Activated gamma-delta T cell treated with anti-CD3 and anti-CD28 coated beads, Interleukin-2, amount 50 U/mL, for 16 hours (primary cell): ENCODE data around the gene THAP4.
"Not testable (repeated sequence)": the region's sequence is repeated elsewhere in the genome, so short reads cannot be mapped to it uniquely, and the experiment has no call there.

Experiments used
- DNase-seq: peaks from one replicate; pipeline ENCODE4 v3.0.0-alpha.2; 2020; ENCODE audit warnings: low read depth

The THAP4 gene

DNA sequence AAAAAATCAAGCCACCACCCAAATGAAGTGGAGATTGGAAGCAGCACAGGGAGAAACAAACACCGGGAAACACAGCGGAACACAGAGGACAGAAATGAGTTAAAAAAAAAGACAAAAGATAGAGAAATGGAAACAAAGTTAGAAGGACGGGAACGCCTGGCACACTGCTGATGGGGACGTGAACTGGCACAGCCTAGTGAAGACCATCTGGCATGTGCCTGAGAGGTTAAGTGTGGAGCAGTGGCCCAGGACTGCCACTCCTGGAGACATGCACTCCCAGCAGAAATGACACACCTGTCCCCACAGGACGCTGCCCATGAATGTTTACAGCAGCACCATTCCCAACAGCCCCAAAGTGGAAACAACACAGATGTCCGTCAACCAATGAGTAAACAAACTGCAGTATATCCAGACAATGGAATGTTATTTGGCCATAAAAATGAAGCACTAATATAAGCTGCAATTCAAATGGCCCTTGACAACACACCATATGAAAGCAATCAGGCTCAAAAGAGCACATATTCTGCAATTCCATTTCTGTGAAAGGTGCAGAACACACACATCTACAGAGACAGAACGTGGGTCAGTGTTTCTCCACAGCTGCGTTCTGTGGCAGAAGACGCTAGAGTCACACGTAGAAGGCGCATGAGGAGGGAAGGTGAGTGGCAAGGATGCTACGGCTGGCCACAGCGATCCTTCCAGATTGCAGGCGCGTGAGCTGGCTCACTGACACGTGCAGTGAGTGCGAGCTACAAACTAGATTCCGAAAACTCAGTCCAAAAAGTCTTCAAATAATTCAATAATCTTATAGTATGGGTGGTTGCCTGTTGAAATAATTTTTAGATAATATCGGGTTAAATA lies 24.6 kb downstream of the THAP4 start:
- DNase-seq = no peak

DNA sequence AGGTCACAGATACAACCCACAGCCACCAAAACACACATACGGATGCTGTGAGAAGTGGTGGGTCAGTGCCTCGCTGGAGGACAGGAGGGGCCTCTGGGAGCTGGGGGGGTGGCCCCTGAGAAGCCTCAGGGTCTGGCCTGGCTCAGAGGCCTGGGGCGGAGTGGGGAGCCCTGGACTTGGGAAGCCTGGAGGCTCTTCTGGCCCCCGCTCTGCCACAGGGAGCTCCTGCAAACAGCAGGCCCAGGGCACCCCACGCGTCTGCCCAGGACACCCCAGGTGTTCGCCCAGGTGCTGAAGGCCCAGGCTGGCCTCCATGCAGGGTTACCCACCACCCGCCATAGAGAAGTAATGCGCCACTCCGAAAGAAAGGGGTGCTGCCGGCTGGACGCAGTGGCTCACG lies 25.9 kb downstream of the THAP4 start:
- DNase-seq = no peak

GRCh38 chr2:241609859-241610793 lies 26.8 kb downstream of the THAP4 start:
- peak; percentile 82 for DNase-seq

GRCh38 chr2:241608881-241609280 lies 28.1 kb downstream of the THAP4 start:
- no peak for DNase-seq

DNA sequence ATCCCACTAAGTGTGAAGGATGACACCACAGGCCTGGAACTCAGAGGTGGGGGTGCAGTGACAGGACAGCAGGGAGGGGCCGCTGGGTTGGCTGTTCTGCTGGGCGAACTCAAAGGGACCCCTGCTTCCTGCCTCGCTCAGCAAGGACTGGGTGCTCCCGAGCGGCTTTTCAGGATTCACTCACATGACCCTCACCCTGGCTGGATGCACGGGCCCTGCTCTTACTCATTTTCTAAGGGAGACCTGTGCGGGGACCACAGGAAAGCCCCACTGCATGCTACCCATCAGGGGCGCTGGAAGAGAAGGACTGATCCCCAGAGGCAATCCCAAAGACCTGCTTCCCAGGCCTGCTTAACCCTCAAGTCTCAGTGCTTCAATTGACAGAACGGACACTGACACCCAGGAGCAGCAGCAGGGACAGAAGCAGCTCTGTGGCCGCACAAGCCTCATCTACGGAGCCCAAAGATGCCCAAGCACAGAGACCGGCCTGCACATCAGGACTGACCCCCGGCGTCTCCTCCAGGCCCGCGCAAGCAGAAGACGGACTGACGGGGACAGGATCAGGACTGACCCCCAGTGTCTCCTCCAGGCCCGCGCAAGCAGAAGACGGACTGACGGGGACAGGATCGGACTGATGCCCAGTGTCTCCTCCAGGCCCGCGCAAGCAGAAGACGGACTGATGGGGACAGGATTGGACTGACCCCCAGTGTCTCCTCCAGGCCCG lies 29.6 kb downstream of the THAP4 start:
- DNase-seq = no peak

- no peak for DNase-seq
These were observed 30.8 kb downstream of the THAP4 start for GRCh38 chr2:241606186-241606585.

DNA sequence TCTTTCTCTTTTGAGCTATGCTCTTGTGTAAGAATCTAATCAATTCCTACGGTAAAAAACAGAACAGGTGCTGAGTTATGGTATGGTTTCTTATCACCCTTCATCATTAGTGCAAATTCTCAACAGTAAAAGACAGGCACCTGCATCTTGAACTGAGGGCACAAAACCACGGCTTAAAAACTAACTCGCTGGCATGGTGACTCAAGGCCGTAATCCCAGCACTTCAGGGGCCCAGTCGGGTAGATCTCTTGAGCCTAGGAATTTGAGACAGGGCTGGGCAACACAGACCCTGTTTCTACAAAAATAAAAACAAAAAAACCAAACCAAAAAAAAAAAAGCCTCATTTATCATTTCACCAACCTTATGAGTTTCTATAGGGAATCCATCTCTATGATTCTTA lies 33.3 kb downstream of the THAP4 start:
- no peak for DNase-seq

- no peak for DNase-seq
These were observed 34.2 kb downstream of the THAP4 start for GRCh38 chr2:241602720-241603119.

GRCh38 chr2:241601841-241602240 lies 35.1 kb downstream of the THAP4 start:
- DNase-seq = no peak

DNA sequence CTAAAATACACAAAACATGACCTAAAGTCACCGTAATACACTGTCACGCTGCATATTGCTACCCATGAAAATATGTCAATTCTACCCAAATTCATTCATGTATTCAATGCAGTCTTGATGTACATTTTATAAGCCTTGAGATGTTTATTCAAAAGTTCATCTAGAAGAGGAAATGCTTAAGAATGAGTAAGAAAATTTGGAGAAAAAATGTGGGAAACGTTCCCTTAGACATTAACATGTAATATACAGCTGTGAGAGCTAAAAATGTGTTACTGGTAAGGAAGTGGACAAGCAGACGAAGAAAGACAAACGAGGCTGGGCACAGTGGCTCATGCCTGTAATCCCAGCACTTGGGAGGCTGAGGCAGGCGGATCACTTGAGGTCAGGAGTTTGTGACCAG lies 37.3 kb downstream of the THAP4 start:
- DNase-seq = no peak

DNA sequence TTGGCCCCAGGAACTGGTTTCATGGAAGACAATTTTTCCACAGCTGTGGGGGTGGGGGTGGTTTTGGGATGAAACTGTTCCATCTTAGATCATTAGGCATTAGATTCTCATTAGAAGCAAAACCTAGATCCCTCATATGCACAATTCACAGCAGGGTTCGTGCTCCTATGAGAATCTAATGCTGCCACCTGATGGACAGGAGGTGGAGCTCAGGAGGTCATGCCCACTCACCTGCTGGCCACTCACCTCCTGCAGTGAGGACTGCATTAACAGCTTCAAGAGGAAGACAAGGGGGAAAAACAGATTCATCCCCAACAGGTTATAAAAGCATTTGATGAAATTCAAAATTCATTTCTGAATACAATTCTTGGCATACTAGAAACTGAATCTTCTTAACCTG lies 38.5 kb downstream of the THAP4 start:
- DNase-seq = no peak

GRCh38 chr2:241598061-241598460 lies 38.9 kb downstream of the THAP4 start:
- no peak for DNase-seq

DNA sequence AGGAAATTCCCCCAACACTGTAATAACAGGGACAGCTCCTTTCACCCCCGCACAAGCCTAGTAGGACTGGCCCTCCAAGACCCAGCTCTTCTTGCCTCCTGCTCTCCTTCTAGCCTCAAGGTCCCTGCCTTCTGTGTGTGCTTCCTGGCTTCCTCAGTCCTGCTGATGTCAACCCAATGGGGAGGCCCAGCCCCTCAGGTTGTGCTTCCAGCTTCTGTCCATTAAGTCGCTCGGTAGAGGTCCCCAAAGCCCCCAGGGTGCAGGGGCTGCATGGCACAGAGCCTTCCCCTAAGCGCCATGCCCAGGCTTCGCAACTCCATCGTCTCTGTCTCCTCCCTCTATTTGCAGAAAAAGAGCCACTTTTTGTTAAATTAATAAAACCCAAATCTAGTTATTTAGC lies 39.4 kb downstream of the THAP4 start:
- no peak for DNase-seq

DNA sequence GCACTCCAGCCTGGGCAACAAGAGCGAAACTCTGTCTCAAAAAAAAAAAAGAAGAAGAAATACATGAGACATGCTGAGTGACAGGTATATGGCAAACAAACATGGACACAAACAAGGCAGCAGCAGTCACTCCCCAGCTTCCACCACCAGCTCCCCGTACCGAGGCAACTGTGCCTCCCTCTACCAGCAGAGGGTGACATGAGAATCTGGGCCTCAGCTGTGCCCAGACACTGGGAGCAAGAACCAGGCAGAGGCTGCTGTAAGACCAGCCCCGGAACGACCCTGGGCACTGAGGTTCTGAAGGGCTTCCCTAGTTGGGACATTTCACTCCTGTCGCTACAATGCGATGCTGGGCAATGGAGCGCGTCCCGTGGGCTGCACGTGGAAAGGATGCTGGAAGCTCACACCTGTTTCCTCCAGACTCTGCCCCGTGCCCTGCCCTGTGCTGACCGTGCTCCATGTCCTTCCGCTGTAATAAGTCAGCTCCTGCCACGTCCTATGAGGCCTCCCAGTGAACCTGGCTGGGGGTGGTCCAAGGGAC lies 41.3 kb downstream of the THAP4 start:
- DNase-seq = no peak

GRCh38 chr2:241593271-241593670 lies 43.7 kb downstream of the THAP4 start:
- DNase-seq = no peak

DNA sequence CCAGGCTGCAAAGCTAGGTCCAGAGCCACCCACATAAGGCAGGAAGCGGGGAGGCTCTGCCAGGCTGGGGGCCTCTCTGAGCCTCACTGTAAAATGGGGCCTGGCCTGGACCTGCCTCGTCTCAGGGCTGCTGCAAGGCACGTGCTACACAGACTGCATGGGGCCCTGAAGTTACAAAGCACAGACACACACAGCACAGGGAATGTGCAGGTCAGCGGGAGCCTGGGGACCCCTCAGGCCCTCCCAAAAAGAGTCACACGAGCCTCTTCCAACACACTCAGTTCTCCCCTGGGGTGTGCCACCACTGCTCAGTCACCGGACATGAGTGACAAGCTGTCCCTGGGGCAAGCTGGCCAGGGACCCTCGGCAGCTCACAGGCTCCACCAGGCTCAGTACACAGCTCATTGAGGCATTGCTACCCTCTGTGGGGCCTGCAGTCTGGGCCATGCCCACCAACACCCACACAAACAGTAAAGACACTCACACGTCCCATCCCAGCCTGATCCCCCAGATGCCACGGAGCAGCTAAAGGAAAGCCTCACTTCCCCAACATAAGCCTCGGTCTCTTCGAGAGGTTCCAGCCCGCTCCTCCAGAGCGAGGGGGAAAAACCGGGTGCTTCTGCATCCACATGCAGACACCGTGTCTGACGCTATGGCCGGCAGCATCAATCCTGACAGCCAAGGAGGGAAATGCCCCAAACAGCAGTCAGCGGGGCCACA lies 44.7 kb downstream of the THAP4 start:
- no peak for DNase-seq

- DNase-seq = not testable (repeated sequence)
These were observed 46.2 kb downstream of the THAP4 start for GRCh38 chr2:241590496-241591455.

- DNase-seq = not testable (repeated sequence)
These were observed 47.1 kb downstream of the THAP4 start for GRCh38 chr2:241589863-241590262.

DNA sequence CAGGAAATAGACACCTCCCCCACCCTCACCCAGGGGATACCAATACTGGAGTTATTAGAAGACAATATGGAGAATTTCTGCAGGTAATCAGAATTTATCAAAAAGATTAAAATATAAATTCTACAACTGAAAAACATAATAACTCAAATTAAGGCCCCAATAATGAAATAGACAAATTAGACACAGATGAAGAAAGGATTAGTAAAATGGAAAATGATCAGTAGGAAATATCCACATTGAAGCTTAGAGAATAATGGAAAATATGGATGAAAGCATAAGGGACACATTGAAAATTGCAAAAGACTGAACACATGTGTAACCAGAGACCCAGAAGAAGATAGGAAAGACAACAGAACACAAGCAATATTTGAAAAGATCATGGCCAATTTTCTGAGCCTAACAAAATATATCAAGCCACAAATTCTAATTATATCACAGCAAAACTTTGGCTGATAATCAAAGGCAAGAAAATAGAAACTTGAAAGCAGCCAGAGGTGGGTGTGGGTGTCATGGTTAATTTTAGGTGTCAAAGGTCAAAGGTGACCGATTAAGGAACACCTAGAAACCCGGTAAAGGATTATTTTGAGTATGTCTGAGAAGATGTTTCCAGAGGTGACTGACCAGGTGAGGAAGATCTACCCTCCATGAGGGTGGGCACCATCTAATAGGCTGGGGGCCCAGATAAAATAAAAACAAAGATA lies 50.2 kb downstream of the THAP4 start:
- no peak for DNase-seq

- no peak for DNase-seq
These were observed 52.5 kb downstream of the THAP4 start for GRCh38 chr2:241584436-241584835.
